HG02981 (cell line): ENCODE results near the gene DUSP11.
"Not testable (repeated sequence)": the region's sequence is repeated elsewhere in the genome, so short reads cannot be mapped to it uniquely, and the experiment has no call there.

Experiments
- ATAC-seq: cut with Tn5 transposase; IDR thresholded peaks from one replicate; pipeline ENCODE4 v1.9.1; 2021; ENCODE audit warnings: mild to moderate bottlenecking, moderate library complexity; ENCODE audit not compliant: unreplicated experiment

Gene DUSP11

DNA sequence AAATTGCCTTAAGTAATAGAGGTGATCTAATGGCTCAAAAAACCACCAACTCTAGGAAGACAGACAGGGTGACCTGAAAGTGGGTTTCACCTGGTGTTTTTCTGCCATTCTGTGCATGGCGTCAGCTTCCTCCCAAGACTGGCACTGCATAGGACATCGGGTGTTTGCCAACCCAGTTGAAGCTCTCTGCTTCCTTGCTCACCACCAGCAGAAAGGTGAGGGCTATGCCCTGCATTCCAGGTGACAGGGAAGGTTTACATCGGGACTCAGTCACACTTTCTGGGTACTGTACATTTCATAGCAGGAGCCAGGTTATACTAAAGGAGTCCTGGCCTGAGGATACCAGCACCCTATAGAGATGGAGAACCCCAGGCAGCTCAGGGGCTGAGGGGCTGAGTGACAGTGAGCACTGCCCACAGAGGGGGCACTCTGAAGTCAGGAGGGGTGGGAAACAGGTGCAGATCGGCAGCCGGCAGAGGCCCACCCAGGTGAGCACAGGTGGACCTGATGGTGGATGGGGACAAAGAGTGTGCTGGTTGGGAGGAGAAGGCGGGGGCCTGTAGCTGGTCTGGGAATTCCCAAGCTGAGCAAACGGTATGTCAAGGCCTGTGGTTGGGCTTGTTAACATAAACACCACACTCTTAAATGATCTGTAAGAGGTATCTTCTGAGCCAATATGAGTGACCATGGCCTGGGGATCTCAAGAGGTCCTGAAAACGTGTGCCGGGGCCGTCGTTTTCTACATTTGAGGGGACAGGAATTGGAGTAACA lies 60.9 kb downstream of the DUSP11 start:
- no peak for ATAC-seq

GRCh38 chr2:73718421-73718820 lies 61.5 kb downstream of the DUSP11 start:
- ATAC-seq, result no peak

DNA sequence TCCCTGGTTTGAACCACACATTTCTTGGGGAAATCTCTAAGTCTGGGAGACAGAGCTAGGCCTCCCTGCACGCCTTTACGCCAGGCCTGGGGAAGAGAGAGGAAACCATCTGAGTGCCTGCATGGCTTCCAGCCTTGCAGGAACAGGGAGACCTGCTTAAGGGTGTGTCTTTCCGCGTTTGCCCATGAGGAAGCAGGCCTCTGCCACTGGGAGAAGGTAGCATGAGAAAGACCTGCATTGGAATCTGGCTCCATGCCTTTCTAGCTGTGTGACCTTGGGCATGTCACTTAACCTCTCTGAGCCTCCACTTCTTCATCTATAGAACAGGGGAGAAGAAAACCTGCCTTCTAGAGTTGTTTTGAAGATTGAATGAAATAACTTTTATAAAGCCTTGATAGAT lies 62.2 kb downstream of the DUSP11 start:
- ATAC-seq, result not testable (repeated sequence)

- ATAC-seq, result no peak
Measured at GRCh38 chr2:73717251-73717606, 62.7 kb downstream of the DUSP11 start.

DNA sequence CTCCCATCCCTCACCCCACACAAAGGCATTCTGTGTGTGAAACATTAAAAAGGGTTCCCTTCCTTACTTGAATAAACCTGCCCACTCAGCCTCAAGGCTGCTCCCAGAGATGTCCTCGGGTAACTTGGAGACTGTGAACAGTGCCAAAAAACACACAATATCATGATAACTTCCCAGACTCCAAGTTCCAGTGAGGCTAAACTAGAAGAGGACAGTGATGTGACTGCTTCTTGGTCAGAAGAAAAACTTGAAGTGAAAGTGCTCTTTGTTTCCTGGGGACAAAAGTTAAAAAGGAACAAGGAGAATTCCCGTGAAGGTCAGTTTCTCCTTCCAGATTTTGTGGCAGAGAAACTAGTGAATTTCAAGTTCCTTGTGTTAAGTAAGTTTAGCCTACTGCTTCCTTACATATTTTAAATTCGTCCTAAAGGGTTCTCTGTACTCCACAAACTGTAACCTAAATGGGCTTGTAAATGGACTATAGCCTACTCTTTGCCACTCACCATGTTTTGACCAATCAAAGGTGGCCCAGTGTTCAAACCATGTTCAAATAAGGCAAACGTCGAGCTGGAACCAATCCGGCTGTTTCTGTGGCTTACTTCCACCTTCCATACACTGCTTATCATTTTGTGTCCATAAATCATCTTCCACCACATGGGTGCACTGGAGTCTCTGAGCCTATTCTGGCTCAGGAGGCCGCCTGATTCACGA lies 63.2 kb downstream of the DUSP11 start:
- no peak for ATAC-seq

DNA sequence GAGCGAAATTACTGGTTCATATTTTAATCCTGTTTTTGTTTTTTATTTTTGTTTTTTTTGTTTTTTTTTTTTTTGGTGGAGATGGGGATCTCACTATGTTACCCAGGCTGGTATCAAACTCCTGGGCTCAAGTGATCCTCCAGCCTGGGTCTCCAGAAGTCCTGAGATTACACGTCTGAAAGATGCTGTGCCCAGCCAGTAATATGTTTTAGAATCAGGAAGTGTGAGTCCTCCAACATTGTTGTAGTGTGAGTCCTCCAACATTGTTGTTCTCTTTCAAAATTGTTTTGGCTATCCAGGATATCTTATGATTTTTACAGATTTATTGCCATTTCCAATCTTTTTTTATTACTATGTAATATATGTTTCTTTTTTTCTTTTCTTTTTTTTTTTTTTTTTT lies 65.8 kb downstream of the DUSP11 start:
- ATAC-seq, result no peak
